SJSA1 (cell line): ENCODE measurements around the gene REX1BD. TPM values are rescaled to one million over a fixed set of nuclear protein-coding genes. Genes with fewer than 3 reads are reported as not detected.

Experiments used
- DNase-seq, 2 experiments: peaks; one replicate each; pipeline ENCODE4 v3.0.0-alpha.2; 2015 to 2020; ENCODE audit warnings: low spot score in 2 of 2, low read depth in 1 of 2
- H3K27ac ChIP-seq: fragments of 250-450 bp; sonication (Bioruptor Pico); 2 replicates; pipeline ENCODE4 v1.5.1; 2020; ENCODE audit warnings: mild to moderate bottlenecking, moderate library complexity
- H3K27me3 ChIP-seq: fragments of 250-450 bp; sonication (Bioruptor Pico); replicated peaks from 2 replicates; pipeline ENCODE4 v1.5.1; 2020; ENCODE audit warnings: mild to moderate bottlenecking, moderate library complexity
- H3K36me3 ChIP-seq: fragments of 250-450 bp; sonication (Bioruptor Pico); 2 replicates; pipeline ENCODE4 v1.5.1; 2020; ENCODE audit warnings: mild to moderate bottlenecking
- H3K4me1 ChIP-seq: fragments of 250-450 bp; sonication (Bioruptor Pico); replicated peaks from 2 replicates; pipeline ENCODE4 v1.6.1; 2021; ENCODE audit warnings: mild to moderate bottlenecking
- H3K4me3 ChIP-seq: fragments of 250-450 bp; sonication (Bioruptor Pico); 2 replicates; pipeline ENCODE4 v1.5.1; 2020; ENCODE audit warnings: mild to moderate bottlenecking
- H3K9me3 ChIP-seq: fragments of 250-450 bp; sonication (Bioruptor Pico); replicated peaks from 2 replicates; pipeline ENCODE4 v1.5.1; 2020; ENCODE audit warnings: mild to moderate bottlenecking
- total RNA-seq: library from RNA; depleted of rRNA; stranded (reverse); fragments of >200 nt; shearing (Covaris generic); gene quantifications from 2 replicates; pipeline ENCODE4 v1.2.3, GENCODE V29; 2014

Gene REX1BD
- total RNA-seq, 1 experiment from 2014 or later, result 84.0 TPM

GRCh38 chr19:18603255-18603957 lies 14.8 kb downstream of the REX1BD start:
- no peak for DNase-seq
- H3K27ac ChIP-seq, result no peak overlapping the region
- H3K4me3 ChIP-seq, result no peak overlapping the region

GRCh38 chr19:18603958-18604819 lies 15.6 kb downstream of the REX1BD start:
- Histone ChIP-seq H3K4me1 (peaks cover 15% of the 10 kb centered on the region), H3K9me3 (no peaks in the 10 kb centered on the region), H3K27ac (no peak overlapping the region), H3K4me3 (no peak overlapping the region), H3K36me3 (no peaks in the 10 kb centered on the region), H3K27me3 (peaks cover 54% of the 10 kb centered on the region)
- no peak for DNase-seq

More at GRCh38 chr19:18603255-18603957, 14.8 kb downstream of the REX1BD start:
- H3K36me3 ChIP-seq, result no peaks in the 10 kb centered on the region
- peaks cover 15% of the 10 kb centered on the region for H3K4me1 ChIP-seq
- H3K27me3 ChIP-seq, result peaks cover 49% of the 10 kb centered on the region
- H3K9me3 ChIP-seq, result no peaks in the 10 kb centered on the region

GRCh38 chr19:18604820-18605159 lies 16.2 kb downstream of the REX1BD start:
- Histone ChIP-seq H3K36me3 (no peaks in the 10 kb centered on the region), H3K9me3 (no peaks in the 10 kb centered on the region), H3K4me3 (no peak overlapping the region), H3K4me1 (peaks cover 15% of the 10 kb centered on the region), H3K27ac (no peak overlapping the region), H3K27me3 (peaks cover 60% of the 10 kb centered on the region)
- no peak for DNase-seq

- H3K4me3 ChIP-seq, result peak overlapping the region; percentile 30
- DNase-seq, result no peak
- H3K9me3 ChIP-seq, result no peaks in the 10 kb centered on the region
- H3K27me3 ChIP-seq, result peaks cover 64% of the 10 kb centered on the region
- peaks cover 15% of the 10 kb centered on the region for H3K4me1 ChIP-seq
- H3K36me3 ChIP-seq, result no peaks in the 10 kb centered on the region
- H3K27ac ChIP-seq, result no peak overlapping the region
Measured at GRCh38 chr19:18605196-18605545, 16.6 kb downstream of the REX1BD start.

GRCh38 chr19:18605546-18606280 lies 17.1 kb downstream of the REX1BD start:
- Histone ChIP-seq H3K4me3 (peak overlapping the region; percentile 30), H3K9me3 (no peaks in the 10 kb centered on the region), H3K36me3 (no peaks in the 10 kb centered on the region), H3K27ac (no peak overlapping the region), H3K4me1 (peaks cover 15% of the 10 kb centered on the region), H3K27me3 (peaks cover 70% of the 10 kb centered on the region)
- DNase-seq, result no peak

GRCh38 chr19:18606281-18607225 lies 18.0 kb downstream of the REX1BD start, which contains the start of gene CRLF1:
Gene CRLF1 (minus strand): TSS chr19:18606799. CDS start chr19:18606656, 143 bp downstream.
- Histone ChIP-seq H3K9me3 (no peaks in the 10 kb centered on the region), H3K27me3 (peaks cover 76% of the 10 kb centered on the region), H3K36me3 (no peaks in the 10 kb centered on the region), H3K4me3 (peak within 1 kb of the TSS; percentile 30), H3K4me1 (peaks cover 20% of the 10 kb centered on the region), H3K27ac (no peak within 1 kb of the TSS)
- no peak for DNase-seq

GRCh38 chr19:18607226-18608101 lies 18.9 kb downstream of the REX1BD start:
- H3K4me1 ChIP-seq, result peaks cover 22% of the 10 kb centered on the region
- DNase-seq, result no peak
- peaks cover 83% of the 10 kb centered on the region for H3K27me3 ChIP-seq
- no peak overlapping the region for H3K27ac ChIP-seq
- no peaks in the 10 kb centered on the region for H3K9me3 ChIP-seq
- no peaks in the 10 kb centered on the region for H3K36me3 ChIP-seq
- H3K4me3 ChIP-seq, result peak overlapping the region; percentile 8; the same call in 1 of the 2 replicates

- Histone ChIP-seq H3K27me3 (peaks cover 84% of the 10 kb centered on the region), H3K4me1 (peaks cover 25% of the 10 kb centered on the region), H3K27ac (no peak overlapping the region), H3K36me3 (no peaks in the 10 kb centered on the region), H3K9me3 (no peaks in the 10 kb centered on the region), H3K4me3 (no peak overlapping the region)
- DNase-seq, result no peak
Measured at GRCh38 chr19:18608102-18608804, 19.7 kb downstream of the REX1BD start.

- Histone ChIP-seq H3K4me1 (peaks cover 19% of the 10 kb centered on the region), H3K36me3 (no peaks in the 10 kb centered on the region), H3K27me3 (peaks cover 87% of the 10 kb centered on the region), H3K9me3 (no peaks in the 10 kb centered on the region), H3K4me3 (no peak overlapping the region), H3K27ac (no peak overlapping the region)
- no peak for DNase-seq
Measured at GRCh38 chr19:18608805-18609716, 20.5 kb downstream of the REX1BD start.

GRCh38 chr19:18609717-18610051 lies 21.1 kb downstream of the REX1BD start:
- Histone ChIP-seq H3K36me3 (no peaks in the 10 kb centered on the region), H3K4me3 (no peak overlapping the region), H3K9me3 (no peaks in the 10 kb centered on the region), H3K4me1 (peaks cover 16% of the 10 kb centered on the region), H3K27me3 (peaks cover 87% of the 10 kb centered on the region), H3K27ac (no peak overlapping the region)
- DNase-seq, result no peak

- H3K4me1 ChIP-seq, result peaks cover 16% of the 10 kb centered on the region
- DNase-seq, result no peak
- no peak overlapping the region for H3K4me3 ChIP-seq
- H3K36me3 ChIP-seq, result no peaks in the 10 kb centered on the region
- no peak overlapping the region for H3K27ac ChIP-seq
- peaks cover 88% of the 10 kb centered on the region for H3K27me3 ChIP-seq
- no peaks in the 10 kb centered on the region for H3K9me3 ChIP-seq
Measured at GRCh38 chr19:18610245-18610555, 21.6 kb downstream of the REX1BD start.
